ENCODE results near the gene SUDS3. TPM values are rescaled to one million over a fixed set of nuclear protein-coding genes. Genes with fewer than 3 reads are reported as not detected.

Gene SUDS3
- polyA plus RNA-seq, 1 of the 3 experiments (the other 2 are of a cell fraction) = 15.0 TPM

GRCh38 chr12:118361889-118362288 lies 14.5 kb upstream of the SUDS3 start (continued):
- TF ChIP-seq SMC3 (IDR thresholded peaks at IDR 0.05; ENCODE audit: low read depth, low read length) (no peak), NRF1 (IDR thresholded peaks at IDR 0.05; ENCODE audit: low read depth, low read length) (no peak), ELF1 (IDR thresholded peaks at IDR 0.05) (no peak), USF1 (IDR thresholded peaks at IDR 0.05; ENCODE audit: borderline replicate concordance, low read depth) (no peak)

DNA sequence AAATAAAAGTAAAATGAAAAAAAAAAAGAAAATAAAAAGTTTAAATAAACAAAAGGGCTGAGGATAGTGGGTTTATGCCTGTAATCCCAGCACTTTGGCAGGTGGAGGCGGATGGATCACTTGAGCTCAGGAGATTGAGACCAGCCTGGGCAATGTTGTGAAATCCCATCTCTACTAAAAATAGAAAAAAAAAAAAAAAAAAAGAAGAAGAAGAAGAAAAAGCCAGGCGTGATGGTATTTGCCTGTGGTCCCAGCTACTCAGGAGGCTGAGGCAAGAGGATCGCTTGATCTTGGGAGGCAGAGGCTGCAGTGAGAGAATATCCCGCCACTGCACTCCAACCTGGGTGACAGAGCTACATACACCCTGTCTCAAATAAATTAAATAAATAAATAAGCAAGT lies 7.5 kb upstream of the SUDS3 start:
- Histone ChIP-seq H3K36me3 (replicated peaks in 1 of 2; ENCODE audit: control insufficient read depth in 1 of 2, insufficient read depth in 2 of 2, low read length in 1 of 2) (no peaks in the 10 kb centered on the region), H3K9me3 (no peaks in the 10 kb centered on the region), H4K20me1 (ENCODE audit: insufficient read depth) (no peaks in the 10 kb centered on the region), H3K27me3 (ENCODE audit: insufficient read depth) (no peaks in the 10 kb centered on the region), H3K27ac (ENCODE audit: low read depth in 2 of 2, low read length in 1 of 2) (no peak overlapping the region), H3K4me2 (no peak overlapping the region), H3K9ac (no peak overlapping the region), H2AFZ (ENCODE audit: low read depth) (no peak overlapping the region), H3K9me2 (no peaks in the 10 kb centered on the region), H3K4me1 (ENCODE audit: control insufficient read depth in 1 of 2, insufficient read depth in 2 of 2, low read depth in 1 of 2, low read length in 1 of 2) (peaks cover 8 to 12% of the 10 kb centered on the region in 2 experiments; a peak in 3 of 4 replicates), H3F3A (replicated peaks; ENCODE audit: insufficient read depth) (peaks cover 14% of the 10 kb centered on the region), H3K4me3 (ENCODE audit: low read depth in 2 of 2, low read length in 1 of 2) (no peak overlapping the region), H3K79me2 (ENCODE audit: insufficient read depth) (peaks cover 84% of the 10 kb centered on the region)
- DNase-seq = no peak
- WGBS (ENCODE audit: low lambda C conversion rate) = 98% methylated on average over 4 of the region's 4 CpGs
- POLR2A ChIA-PET = no interaction called here
- TF ChIP-seq GABPA (IDR thresholded peaks at IDR 0.05; ENCODE audit: low read depth) (no peak), FOXJ3 (CRISPR knock-in tag; IDR thresholded peaks at IDR 0.05) (no peak), FOSL2 (IDR thresholded peaks at IDR 0.05; ENCODE audit: borderline replicate concordance, low read depth) (no peak), YY1 (IDR thresholded peaks at IDR 0.05; ENCODE audit: low read depth) (no peak), GATA2 (CRISPR knock-in tag; IDR thresholded peaks at IDR 0.05) (no peak), CHD2 (IDR thresholded peaks at IDR 0.05; ENCODE audit: low read length, partially characterized antibody) (no peak), TAF1 (IDR thresholded peaks at IDR 0.05; ENCODE audit: borderline replicate concordance, low read depth, low read length) (no peak), JUND (IDR thresholded peaks at IDR 0.05) (no peak), ELF1 (IDR thresholded peaks at IDR 0.05) (no peak), REST (IDR thresholded peaks at IDR 0.05; ENCODE audit: low read depth, low read length) (no peak), NRF1 (IDR thresholded peaks at IDR 0.05; ENCODE audit: low read depth, low read length) (no peak), PBX3 (IDR thresholded peaks at IDR 0.05) (no peak)
- CTCF ChIA-PET = interaction anchor here (1.1 to 3.0 kb wide), 3 partner anchors 9 to 186 kb away, joined by 4 to 13 read pairs (median 5); no protein-coding TSS in a partner anchor
